Activated CD4-positive, alpha-beta T cell treated with anti-CD3 and anti-CD28 coated beads, Interleukin-2, Interleukin-4, amounts not matched to agents 100 ng/mL and 50 ng/mL, durations not matched to agents 16 hours and 8 hours (primary cell): ENCODE results near the gene APBB2.
"Not testable (repeated sequence)": the region's sequence is repeated elsewhere in the genome, so short reads cannot be mapped to it uniquely, and the experiment has no call there.

Experiments used
- DNase-seq: peaks from one replicate; pipeline ENCODE4 v3.0.0-alpha.2; 2020; ENCODE audit warnings: low spot score

Gene APBB2

DNA sequence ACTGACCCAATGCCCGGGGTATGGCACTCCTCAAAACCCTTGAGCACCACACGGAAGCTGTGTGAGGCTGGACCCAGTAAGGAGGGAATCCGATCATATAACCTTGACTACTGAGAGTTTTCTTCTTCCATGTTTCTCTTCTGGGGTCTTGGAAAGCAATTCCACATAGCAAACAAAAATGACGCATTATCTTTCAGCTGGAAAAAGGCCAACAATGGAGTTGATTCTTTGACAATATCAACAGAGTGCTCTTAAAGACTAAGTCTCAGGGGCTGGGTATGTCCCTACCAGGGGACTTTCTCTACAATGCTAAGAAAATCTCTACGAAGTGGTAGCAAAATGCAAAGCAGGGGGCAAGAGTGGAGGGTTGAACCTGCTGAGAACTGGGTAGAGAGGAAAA lies 276.0 kb downstream of the APBB2 start:
- no peak for DNase-seq

DNA sequence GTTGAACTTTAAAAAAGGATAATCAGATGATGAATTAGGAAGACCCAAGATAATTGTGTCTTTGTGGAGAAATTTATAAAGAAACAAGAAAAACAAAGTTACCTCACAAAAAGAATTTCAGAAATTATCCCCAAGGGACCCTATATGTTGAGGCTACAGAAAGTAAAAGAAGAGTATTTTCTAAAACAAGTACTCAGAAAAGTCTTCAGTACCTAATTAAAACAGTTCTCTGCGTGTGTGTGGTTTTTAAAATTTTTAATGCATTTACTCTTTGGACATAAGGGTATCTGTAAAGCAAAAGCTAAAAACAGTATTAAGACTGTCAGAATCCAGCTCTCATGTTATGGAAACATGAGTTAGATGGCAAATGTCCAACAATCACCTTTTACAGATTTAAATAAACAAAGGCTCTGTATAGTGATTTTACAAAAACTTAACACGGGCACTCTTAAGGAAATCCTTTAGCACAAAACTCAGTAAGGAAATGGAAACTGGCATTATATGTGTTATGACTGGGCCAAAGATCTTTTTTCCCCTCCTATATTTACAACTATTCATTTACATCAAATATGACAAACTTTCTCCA lies 277.1 kb downstream of the APBB2 start:
- no peak for DNase-seq

DNA sequence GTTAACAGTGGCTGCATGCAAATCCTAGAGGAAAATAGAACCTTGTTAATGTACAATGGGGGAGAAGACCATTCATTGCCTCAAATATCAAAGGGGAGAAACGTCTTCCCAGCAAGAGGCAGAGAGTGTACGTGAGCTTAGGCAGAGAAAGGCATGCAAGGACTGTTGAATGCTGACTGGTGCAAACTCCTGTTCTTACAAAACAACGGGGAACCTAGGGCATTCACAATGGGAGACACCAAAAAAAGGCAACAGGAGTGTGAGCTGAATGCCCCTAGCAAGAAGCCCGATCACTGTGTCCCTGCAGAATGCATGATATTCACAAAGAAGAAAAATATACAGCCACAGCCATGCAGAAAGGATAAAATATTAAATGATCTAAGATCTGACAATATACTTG lies 279.7 kb downstream of the APBB2 start:
- DNase-seq = no peak

DNA sequence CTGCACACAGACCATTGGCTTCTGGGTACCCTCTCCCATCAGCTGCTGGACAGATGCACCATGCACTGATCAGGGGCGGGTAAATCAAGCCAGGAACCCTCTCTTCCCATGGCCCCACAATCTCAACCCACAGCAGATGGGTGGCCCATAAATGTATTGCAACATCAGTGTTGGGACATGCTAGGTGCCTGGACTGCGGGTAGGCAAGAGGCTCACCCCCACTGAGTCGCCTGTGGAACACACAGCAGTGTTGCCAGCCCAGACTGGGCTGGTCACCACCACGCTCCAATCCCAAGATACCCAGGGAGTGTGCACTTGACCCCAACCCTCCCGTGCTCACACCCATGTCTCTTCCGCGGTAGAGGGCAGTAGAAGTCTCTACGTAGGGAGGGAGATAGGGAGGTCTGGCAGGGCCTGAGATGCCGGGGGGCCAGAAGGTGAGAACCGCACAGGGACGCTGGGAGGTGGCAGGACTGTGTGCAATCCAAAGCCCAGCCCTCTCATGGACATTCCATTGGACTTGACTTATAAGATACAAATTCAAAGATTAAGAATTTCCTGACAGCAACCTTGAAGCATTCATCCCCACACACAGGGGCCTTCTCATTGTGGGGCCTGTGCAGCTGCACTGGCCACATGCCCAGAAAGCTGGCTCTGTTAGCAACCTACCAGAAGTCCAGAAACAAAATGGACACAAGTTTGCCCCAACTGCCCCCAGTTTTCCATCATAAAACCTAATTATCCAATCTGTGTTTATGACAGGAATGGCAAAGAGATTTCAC lies 280.9 kb downstream of the APBB2 start:
- no peak for DNase-seq

DNA sequence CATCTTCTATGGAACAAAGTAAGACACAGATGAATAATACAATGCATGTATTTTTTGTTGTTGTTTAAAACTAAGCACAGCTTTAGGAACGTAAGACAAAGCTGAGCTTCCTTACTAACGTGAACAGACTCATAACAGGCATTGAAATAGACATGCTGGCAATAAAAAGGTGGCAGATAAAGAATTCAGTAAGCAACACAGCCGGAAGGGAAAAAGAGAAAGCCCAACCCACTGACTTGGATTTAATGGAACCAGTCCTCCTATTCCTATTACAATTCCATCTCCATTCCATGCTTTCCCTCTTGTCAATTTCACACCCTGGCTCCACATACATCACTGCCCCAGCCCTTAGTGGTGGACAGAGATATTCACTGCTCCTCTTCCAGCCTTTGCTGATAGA lies 282.5 kb downstream of the APBB2 start:
- DNase-seq = no peak

DNA sequence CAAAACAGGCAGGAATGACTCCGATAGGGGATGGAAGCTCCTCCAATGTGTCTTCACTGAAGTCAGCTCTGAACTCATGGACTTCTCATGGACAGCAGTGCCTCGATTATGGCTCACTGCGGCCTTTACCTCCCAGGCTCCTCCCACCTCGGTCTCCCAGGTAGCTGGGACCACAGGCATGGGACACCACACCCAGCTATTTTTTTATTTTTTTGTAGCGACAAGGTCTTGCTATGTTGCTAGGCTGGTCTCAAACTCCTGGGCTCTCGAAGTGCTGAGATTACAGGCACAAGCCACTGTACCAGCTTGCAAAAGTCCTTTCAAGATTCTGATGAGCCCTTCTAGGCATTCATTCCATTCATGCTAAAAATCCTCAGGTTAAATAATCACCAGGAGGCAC lies 283.1 kb downstream of the APBB2 start:
- no peak for DNase-seq

DNA sequence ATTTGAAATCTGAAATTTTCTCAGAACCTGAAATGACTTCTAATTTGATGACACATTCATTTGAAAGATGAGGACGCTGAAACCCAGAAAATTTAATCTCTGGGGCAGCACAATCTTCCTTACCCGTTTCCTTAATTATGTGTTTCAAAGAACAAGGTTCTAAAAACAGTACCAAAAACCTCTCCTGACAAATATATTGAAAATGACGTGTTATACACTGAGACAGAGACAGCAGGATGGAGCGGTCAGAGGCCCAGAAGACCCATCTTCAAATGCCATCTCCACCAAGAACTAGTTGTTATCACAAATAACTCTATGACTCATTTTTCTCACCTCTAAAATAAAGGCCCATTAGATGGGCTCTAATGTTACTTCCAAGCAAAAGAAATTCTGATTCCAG lies 287.3 kb downstream of the APBB2 start:
- peak; percentile 36 for DNase-seq

DNA sequence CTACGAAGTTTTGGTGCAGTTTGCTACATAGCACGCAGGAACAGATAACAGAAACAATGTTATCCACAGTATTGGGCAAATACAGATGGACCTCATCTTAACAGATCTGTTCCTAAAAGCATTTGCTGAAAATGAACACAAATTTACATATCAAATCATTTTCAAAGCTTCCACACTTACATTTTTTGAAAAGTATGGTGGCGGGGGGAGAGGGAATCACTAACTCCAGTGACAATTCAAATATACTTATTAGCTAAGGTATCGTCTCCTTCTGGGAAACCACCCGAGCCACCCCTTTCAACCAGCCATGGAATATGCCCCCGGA lies 289.6 kb downstream of the APBB2 start:
- DNase-seq = no peak

DNA sequence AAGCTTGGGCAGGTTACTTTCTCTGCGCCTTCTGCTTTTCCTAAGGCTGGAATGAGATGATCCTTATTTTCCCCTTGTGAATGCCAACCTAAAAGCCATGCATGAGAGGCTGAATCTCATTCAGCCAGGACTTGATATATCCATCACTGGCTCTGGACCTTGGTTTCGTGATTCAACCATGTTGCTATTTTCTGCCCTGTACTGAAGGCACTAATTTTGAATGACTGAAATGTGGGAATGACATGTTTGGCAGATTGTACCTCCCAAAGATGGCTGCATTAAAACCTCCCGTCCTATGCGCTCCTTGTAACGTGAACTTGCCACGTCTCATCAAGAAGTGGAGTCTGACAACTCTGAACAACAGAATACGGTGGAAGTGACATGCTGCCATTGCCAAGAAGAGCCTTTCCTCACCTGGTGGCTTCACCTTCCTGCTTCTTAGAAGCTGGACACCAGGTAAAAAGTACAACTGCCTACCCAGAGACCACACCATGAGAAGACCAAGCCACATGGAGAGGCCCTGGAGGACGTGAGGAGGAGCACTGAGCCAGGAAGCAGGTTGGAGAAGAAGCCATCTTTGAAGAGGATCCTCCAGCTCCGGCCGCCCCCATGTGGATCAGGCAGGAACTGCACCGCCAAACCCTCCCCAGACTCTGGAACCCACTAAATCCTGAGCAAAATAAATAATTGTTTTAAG lies 290.1 kb downstream of the APBB2 start:
- peak; percentile 80 for DNase-seq

DNA sequence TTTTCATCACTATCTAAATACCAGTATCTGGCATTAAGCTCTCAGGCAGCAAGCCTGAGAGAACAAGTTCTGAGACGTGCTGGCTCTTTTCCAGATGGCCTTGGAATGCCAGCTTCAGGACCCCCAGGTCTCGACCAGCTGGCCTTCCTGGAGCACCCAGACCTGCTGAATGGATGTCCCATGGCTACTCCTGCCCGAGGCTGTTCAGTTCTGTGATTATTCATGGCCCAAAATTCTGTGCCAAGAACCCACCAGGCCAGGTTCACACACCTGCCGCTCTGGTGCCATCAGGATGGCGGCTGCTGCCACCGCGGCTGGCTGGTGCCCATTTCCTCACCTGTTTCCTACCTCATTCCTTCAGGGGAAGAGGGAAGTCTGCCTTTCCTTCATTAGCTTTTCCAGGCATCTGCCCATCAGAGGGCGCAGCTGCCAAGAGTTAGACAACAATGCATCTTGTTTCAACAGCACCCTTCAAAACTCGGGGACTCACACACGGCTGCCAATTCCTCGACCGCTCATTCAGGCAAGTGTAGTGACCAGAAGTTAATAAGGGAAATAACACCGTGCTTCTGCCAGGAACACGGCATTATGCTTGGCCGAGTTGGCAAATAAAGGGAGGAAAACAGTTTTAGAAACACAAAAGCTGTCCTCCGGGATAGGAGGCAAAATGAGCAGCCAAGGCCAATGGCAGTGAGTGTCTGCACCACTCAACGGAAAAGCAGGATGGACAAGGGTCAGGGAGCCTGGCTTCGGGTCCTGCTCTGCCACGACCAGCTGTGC lies 290.8 kb downstream of the APBB2 start:
- DNase-seq = no peak

DNA sequence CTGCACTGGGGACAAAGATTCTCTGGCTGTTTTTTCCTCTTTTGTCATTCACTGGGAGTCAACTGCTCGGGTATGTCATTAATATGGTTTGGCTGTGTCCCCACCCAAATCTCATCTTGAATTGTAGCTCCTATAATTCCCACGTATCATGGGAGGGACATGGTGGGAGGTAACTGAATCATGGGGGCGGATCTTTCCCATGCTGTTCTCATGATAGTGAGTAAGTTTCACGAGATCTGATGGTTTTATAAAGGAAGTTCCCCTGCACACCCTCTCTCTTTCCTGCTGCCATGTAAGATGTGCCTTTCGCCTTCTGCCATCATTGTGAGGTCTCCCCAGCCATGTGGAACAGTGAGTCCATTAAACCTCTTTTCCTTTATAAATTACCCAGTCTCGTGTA lies 294.4 kb downstream of the APBB2 start:
- DNase-seq = not testable (repeated sequence)

DNA sequence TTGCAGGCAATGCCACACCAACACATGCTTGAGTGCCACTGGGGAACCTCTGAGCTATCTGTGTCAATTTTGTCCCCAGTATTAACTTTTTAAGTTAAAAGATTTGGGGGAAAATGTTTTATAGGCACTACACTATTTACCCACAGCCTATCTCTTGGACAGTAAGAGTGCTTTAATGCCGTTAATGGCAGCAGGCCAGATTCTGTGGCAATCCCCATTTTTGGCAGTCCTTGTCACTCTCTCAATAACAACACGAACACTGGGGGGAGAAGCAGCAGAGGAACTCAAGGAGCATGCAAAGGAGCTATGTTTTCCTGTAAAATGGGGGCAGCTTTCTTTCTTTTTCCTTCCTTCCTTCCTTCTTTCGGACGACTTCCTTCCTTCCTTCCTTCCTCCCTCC lies 296.0 kb downstream of the APBB2 start:
- no peak for DNase-seq

DNA sequence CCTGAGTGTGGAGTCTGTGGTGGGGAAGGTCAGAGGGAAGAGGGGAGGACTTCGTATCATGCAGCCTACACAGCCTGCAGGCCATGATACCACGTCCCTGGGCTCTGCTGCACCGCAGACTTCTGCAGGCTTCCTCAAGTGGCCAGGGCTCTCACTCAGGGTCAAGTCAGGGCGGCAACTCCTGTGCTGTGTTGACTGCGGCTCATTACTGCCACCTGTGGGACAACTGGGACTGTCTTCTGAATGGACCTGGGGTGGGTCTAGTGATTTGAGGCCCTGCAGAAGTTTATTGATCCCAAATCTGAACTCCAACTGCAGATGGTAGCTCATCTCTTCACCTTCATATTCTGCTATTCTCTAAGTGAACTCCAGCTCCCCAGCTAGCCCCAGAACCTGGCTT lies 297.5 kb downstream of the APBB2 start:
- DNase-seq = peak; percentile 59

DNA sequence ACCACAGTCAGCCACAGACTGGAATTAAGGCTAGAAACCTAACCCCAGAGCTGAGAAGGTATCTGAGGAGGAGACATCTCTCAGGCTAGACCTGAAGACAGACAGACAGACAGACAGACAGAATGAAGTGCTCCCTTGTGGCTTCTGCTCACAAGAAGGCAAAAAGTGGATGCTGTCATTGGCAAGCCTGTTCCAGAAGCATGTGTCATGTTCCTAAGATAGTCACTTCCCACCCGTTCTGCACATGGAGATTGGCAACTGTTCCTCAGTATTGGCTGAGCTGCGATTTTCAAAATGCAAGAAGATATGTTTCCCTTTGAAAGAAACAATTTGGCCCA lies 298.2 kb downstream of the APBB2 start:
- no peak for DNase-seq

DNA sequence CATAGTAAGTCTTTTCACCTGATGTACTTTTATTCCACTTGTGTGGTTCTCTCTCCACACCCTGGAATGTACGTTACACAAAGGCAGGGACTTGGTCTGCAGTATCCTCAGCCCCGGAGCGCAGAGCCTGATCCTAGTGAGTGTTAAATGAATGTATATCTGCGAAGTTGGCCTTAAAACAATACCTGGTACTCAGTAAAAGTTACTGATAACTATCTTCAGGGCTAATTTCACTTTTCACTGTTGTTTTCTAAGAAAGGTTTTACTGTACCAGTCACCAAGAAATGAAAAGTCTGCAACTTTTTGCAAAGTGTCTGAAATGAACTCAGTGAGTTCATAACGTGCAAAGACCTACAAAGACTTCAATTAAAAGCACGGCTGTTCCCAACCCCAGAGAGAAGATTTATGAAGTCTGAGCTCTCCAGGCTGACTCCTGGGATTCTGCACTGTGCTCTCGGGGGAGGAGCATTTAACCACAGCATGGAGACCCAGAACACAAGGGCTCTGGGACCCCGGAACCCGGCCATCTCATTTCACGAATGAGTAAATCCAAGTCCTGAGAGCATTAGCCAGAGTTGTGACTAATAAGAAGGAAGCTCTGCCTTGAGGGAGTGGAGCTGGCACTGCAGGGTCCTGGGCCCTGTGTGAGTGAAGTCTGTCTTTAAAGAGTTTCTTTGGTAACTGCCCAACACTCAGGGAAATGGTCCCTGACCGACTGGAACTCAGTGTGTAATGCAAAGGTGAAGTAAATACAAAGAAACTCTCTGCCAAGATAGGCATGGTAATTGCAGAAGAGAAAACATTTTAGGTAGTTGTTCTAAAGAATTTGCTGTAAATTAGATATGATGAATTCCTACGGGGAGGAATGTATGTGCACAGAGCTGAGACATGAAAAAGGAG lies 298.8 kb downstream of the APBB2 start:
- peak; percentile 32 for DNase-seq

DNA sequence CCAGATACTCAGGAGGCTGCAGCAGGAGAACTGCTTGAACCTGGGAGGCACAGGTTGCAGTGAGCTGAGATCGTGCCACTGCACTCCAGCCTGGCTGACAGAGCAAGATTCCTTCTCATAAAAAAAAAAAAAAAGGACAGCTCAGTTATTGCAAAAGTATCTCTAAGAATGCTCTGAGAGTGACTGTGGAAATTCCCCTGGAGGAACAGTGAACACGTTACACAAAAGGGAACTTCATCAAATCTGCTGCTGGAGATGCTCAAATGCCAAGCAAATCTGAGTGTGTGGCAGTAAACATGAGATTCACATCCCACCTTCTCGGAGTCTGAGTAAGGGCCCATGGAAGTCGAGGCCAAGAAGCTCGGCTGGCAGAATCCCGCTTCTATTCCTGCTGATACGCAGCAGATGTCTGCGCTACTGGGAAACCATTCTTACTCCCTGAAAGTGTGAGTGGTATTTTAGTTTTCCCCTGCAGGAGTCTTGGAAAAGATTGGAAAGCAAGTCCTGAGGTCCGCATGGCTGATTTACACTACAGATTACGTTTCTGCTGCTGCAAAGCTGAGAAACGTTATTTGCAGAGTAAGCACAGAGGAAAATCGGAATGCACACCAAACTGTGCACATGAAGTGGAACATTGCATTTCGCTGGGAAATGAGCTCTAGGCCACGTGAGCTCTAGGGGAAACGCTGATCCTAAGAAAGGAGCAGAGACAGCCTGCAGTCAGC lies 301.7 kb downstream of the APBB2 start:
- no peak for DNase-seq

DNA sequence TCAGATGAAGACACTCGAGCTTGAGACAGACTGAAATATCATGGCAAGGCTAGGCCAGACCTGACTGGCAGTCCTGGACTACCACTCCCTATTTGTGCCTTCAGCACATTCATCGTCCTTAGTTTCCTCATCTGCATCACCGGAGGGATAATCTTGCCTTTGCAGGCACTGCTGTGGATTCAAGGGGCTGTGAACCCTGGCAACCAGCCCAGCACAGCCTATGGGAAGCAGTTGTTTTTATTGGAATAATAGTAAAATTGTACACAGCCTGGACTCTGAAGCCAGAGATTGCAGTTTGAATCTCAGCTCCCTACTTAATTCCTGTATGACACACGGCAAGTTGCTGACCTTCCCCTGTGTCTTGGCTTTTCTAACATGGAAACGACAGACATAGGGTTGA lies 303.6 kb downstream of the APBB2 start:
- DNase-seq = no peak

DNA sequence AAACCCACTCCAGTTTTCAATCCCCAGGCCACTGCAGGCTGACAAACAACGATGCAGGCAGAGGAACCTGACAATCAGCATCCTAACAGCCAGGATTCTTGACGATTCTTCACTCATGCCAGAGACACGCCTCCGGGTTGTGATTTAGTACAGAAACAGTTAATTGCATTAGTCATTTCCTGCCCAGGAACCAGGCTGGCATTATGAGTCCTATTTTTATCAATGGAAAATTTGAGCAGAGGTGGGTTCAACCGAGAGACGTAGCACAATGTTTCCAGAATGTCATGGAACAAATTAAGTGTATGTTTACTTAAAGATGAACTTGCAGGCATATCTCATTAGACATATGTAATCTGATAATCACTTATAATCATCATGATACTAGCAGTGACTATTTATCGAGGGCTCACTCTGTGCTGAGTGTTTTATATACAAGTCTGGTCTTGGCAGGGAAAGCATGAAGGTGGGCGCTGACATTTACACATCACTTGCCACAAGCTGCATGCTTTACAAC lies 304.9 kb downstream of the APBB2 start:
- DNase-seq = peak; percentile 70

DNA sequence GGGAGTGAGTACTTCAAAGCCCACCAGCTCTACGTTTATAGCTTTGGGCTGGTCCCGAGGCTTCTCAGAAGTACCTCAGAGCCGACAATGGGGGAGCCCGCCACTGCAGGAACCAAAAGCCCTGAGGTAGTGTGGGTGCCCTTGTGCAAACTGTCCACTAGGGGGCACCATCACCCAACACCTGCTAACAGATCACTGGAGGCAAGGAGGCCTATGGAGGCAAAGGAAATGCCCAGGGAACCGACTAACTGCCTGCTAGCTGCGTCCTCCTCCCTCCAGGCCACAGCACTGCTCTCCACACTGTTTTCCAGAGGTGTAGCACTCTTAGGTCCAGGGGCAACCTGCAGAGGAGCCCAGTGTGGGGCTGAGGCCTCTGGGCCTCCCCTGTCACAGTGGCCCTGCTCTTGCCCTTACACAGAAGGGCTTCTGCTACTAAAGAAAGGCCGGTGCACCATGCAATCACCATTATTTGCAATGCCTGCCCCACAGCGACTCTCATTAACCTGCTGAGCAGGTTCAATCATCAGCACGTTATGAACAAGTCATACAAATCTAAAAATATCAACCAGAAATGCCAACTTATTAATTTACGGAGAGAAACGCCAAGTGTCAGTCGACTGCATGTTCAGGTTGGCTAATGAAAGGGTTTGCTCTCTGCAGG lies 305.5 kb downstream of the APBB2 start:
- DNase-seq = peak; percentile 86

DNA sequence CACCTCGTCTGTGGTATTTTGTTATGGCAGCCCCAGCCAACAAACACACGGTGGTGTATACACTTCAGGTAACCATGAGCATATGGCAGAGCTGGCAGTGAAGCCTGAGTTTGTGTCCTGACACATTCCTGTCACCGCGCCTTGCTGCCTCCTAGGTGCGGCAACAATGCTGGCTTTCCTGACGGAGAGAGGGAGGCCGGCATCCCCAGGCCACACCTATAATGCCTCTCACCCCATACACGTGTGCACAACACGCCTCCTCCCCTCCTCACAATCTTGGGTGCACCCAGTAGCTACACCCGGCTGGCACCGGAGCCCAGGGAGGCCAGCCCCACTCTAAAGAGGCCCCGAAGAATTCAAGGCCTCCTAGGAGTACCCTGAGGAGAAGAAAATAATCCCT lies 306.0 kb downstream of the APBB2 start:
- no peak for DNase-seq
